Activated CD8-positive, alpha-beta memory T cell treated with anti-CD3 and anti-CD28 coated beads, Interleukin-2, amount 50 U/mL, for 1 hour (primary cell): ENCODE data around the gene EAPP.
"Not testable (repeated sequence)": the region's sequence is repeated elsewhere in the genome, so short reads cannot be mapped to it uniquely, and the experiment has no call there.

Experiments used
- DNase-seq: peaks from one replicate; pipeline ENCODE4 v3.0.0-alpha.2; 2020; ENCODE audit errors: extremely low read depth

Gene EAPP, protein sequence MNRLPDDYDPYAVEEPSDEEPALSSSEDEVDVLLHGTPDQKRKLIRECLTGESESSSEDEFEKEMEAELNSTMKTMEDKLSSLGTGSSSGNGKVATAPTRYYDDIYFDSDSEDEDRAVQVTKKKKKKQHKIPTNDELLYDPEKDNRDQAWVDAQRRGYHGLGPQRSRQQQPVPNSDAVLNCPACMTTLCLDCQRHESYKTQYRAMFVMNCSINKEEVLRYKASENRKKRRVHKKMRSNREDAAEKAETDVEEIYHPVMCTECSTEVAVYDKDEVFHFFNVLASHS

GRCh38 chr14:34539407-34540180 is at the start of gene EAPP:
Gene EAPP (minus strand): TSS chr14:34539701. CDS start chr14:34539628, 73 bp downstream.
- peak; percentile 90 for DNase-seq

DNA sequence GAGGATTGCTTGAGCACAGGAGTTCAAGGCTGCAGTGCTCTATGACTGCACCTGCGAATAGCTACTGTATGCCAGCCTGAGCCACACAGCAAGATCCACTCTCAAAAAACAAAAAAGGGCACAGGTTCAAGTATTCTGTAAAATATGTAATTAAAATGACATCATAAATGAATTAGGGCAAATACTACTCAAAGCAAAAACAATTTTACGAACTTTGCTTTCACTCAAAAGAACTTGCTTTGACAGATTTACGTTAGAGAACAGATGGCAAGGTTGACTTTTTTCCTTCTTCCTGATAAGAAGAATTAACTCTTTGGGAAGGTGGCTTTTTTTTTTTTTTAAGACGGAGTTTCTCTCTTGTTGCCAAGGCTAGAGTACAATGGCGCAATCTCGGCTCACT is 44.0 kb upstream of the EAPP start:
- no peak for DNase-seq

DNA sequence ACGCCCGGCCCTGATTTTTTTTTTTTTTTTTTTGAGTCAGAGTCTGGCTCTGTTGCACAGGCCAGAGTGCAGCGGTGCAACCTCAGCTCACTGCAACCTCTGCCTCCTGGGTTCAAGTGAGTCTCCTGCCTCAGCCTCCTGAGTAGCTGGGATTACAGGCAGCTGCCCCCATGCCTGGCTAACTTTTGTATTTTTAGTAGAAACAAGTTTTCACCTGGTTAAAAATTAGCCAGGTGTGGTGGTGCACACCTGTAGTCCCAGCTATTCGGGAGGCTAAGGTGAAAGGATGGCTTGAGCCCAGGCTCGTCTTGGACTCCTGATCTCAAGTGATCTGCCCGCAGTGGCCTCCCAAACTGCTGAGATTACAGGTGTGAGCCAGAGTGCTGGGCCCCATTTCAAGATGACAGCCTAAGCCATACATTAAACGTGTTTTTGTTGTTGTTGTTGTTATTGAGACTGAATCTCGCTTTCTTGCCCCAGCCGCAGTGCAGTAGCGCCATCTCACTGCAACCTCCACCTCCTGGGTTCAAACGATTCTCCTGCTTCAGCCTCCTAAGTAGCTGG is 42.7 kb upstream of the EAPP start:
- DNase-seq: no peak

GRCh38 chr14:34580381-34580780 is 40.9 kb upstream of the EAPP start:
- DNase-seq: no peak

DNA sequence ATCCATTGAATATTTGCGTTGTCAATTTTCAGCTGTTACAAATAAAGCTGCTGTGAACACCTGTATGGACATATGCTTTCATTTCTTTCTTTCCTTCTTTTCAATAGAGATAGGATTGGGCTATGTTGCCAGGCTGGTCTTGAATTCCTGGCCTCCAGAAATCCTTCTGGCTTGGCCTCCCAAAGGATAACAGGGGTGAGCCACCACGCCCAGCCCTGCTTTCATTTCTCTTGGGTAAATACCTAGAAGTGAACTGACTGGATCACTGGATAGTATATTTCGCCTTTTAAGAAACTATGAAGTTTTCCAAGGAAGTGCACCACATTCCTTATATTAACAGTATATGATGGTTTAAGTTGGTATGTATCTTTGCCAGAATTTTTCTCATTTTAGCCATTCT is 32.3 kb upstream of the EAPP start:
- no peak for DNase-seq

GRCh38 chr14:34569750-34570149 is 30.2 kb upstream of the EAPP start:
- no peak for DNase-seq

DNA sequence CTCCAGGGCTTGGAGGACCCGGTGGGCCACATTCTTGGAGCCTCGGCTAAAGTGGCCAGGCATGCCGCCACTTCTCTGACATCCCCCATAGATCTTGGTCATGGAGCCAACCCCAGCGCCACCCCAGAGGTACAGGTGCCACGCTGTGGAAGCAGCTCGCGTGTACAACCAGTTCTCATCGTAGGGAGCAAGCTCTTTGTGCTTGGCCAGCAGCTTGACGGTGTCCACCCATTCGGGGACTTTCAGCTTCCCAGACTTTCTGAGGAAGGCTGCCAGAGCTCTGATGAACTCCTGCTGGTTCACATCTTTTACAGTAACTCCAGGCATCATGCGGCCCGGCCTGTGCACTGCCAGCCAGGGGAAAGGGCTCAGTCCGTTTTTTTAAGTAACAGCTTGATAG is 29.3 kb upstream of the EAPP start:
- DNase-seq: no peak

DNA sequence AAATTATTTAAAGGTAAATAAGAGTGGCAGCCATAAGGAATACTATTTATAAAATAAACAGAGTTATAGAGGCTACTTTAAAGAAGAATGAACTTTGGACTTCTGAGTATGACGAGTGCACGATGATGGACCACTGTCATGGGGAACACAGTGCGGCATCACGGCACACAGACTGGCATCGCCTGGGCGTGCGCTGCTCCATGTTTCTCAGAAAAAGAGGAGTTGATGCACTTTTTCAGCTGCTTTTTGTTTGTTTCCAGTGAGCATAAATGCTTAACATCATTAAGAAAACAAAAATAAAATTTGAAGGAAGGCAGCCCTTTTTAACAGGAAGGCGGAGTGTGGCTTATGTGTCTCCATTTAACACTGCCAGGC is 23.3 kb upstream of the EAPP start:
- no peak for DNase-seq

- not testable (repeated sequence) for DNase-seq
These were observed 22.7 kb upstream of the EAPP start for GRCh38 chr14:34562037-34562775.

DNA sequence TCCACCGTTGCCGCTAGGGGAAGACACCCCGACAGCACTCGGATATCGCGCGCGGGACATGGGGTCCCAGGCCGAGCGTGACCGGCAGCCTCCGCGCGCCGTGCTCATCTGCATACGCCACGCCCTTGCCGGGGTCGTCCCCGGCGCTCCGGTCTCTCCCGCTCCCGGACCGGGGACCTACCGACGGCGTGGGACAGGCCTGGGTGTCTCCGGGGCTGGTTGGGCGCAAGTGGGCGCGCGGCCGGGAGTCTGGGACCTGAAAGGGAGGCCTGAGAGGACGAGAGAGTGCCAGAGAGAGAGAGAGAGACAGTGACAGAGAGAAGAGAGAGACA is 17.0 kb upstream of the EAPP start:
- not testable (repeated sequence) for DNase-seq

DNA sequence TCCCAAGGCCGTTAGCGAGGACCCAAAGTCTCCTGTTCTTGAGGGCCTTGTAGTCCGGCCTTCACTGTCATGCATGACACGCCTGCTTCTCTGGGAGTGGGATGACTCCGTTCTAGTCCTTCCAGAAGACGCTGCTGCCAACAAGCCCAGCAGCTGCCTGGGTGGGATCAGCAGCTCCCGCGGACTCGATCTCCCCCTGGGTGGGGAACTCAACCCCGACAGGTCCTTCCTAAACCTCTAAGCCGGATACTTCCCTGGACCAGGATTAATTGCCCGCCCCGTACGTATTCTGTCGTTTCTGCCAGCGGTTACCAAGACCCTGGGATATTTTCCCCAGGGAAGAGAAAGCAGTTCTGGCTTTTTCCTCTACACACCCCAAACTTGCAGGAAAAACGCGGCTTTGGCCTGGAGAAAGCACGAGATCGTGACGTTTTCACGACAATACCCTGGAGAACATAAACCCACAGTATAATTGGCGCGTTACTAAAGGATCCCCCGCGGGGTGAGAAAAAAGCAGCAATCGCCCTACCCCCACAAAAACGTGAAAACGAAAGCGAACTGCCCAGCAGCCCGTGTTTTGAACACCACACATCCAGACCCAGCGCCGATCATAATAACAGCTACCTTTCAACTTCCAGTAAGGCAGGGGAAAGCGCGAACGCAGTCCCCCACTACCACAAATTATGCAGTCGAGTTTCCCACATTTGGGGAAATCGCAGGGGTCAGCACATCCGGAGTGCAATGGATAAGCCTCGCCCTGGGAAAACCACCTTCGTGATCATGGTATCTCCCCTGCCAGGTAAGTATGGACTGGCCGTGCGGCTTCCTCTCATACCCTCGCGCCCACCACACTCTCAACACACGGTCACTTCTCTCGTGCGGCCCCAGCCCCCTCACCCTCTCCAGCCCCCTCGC is 16.3 kb upstream of the EAPP start:
- not testable (repeated sequence) for DNase-seq

GRCh38 chr14:34554540-34555250 is 15.2 kb upstream of the EAPP start:
- no peak for DNase-seq

DNA sequence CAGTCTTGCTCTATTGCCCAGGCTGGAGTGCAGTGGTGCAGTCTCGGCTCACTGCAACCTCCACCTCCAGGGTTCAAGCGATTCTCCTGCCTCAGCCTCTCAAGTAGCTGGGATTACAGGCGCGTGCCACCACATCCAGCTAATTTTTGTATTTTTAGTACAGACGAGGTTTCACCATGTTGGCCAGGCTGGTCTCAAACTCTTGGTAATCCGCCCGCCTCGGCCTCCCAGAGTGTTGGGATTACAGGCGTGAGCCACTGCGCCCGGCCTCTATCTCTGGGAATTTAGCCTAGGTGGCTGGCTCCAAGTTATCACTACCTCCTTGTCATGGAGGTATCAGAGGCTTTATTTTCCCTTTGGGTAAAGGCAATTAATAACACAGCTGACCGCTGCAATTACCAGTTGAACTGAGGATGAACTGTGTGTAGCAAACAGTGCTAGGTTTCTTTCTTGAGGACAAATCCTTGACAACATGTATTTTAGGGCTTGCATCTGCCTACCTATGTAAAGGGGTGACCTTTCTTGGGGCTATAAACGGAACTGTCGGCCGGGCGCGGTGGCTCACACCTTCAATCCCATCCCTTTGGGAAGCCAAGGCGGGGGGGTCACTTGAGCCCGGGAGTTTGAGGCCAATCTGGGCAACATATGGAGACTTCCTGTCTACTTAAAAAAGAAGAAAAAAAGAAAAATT is 9.9 kb upstream of the EAPP start:
- not testable (repeated sequence) for DNase-seq

GRCh38 chr14:34548472-34548981 is 9.0 kb upstream of the EAPP start:
- no peak for DNase-seq

DNA sequence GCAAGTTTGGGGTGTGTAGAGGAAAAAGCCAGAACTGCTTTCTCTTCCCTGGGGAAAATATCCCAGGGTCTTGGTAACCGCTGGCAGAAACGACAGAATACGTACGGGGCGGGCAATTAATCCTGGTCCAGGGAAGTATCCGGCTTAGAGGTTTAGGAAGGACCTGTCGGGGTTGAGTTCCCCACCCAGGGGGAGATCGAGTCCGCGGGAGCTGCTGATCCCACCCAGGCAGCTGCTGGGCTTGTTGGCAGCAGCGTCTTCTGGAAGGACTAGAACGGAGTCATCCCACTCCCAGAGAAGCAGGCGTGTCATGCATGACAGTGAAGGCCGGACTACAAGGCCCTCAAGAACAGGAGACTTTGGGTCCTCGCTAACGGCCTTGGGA is 7.6 kb upstream of the EAPP start:
- not testable (repeated sequence) for DNase-seq

DNA sequence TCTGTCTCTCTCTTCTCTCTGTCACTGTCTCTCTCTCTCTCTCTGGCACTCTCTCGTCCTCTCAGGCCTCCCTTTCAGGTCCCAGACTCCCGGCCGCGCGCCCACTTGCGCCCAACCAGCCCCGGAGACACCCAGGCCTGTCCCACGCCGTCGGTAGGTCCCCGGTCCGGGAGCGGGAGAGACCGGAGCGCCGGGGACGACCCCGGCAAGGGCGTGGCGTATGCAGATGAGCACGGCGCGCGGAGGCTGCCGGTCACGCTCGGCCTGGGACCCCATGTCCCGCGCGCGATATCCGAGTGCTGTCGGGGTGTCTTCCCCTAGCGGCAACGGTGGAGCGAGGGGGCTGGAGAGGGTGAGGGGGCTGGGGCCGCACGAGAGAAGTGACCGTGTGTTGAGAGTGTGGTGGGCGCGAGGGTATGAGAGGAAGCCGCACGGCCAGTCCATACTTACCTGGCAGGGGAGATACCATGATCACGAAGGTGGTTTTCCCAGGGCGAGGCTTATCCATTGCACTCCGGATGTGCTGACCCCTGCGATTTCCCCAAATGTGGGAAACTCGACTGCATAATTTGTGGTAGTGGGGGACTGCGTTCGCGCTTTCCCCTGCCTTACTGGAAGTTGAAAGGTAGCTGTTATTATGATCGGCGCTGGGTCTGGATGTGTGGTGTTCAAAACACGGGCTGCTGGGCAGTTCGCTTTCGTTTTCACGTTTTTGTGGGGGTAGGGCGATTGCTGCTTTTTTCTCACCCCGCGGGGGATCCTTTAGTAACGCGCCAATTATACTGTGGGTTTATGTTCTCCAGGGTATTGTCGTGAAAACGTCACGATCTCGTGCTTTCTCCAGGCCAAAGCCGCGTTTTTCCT is 7.0 kb upstream of the EAPP start:
- not testable (repeated sequence) for DNase-seq

DNA sequence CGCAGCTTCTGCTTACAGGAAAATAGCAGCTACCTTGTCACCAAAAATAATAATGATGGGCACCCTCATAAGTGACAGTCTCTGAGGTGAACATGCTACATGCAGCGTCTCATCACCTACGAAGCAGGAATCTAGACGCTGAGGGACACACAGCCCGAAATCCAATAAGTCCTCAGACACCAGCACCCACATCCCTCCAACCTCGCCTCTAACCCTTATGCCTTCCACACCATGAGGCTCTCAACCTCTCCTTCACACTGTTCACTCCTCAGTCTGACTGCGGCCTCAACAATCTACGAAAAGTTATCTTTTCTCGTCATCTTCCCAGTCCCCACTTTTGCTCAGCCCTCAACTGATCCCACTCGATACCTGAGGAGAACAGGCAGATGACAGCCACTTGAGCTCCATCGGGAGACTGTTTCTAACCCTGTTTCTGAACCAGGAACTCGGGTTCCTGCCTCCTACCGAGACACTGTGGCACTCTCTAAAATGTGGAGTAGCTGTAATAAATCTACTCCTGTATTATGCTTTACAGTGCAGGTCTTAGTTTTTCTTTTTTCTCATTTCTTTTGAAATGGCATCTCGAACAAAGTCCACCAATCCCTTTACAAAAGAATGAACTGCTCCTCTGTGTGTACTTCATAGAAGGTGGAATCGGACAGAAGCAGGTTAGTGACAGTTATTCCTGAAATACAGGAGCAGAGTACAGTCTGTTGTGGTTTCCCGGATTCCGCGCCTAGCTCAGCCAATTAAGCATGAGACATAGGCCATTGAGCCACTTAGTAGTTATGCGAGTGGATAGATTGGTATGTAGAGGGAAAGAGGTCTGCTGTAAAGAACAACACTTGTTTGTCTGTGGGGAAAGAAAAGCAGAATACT is 919 bp upstream of the EAPP start:
- DNase-seq: not testable (repeated sequence)

GRCh38 chr14:34538871-34539406 is 562 bp downstream of the EAPP start:
- no peak for DNase-seq
